Cardiac muscle cell (in vitro differentiated cells and primary cell): ENCODE data around the gene MOSMO. TPM values are rescaled to one million over a fixed set of nuclear protein-coding genes. Genes with fewer than 3 reads are reported as not detected.
A peak's percentile ranks its signal among the peaks of the same experiment; 100 is the strongest.

Source experiments
- DNase-seq, 2 donors: peaks; one replicate each; pipeline versions ENCODE4 v3.0.0 to v3.0.0-alpha.2; 2010 to 2017; ENCODE audit warnings: low read depth in 1 of 2, low spot score in 1 of 2
- H3K27ac ChIP-seq: fragments of 200-600 bp; sonication (generic); 2 replicates; pipeline ENCODE4 v1.5.1; 2016
- H3K27me3 ChIP-seq: fragments of 200-600 bp; sonication (generic); 2 replicates; pipeline ENCODE4 v1.6.0; 2016; ENCODE audit warnings: control low read depth
- H3K36me3 ChIP-seq: fragments of 200-600 bp; sonication (generic); 2 replicates; pipeline ENCODE4 v1.5.1; 2016; ENCODE audit warnings: control low read depth
- H3K4me1 ChIP-seq: fragments of 200-600 bp; sonication (generic); 2 replicates; pipeline ENCODE4 v1.8.1; 2017; ENCODE audit warnings: low read depth, mild to moderate bottlenecking, mixed run types
- H3K4me3 ChIP-seq: fragments of 200-600 bp; sonication (generic); 2 replicates; pipeline ENCODE4 v1.5.1; 2016; ENCODE audit warnings: mild to moderate bottlenecking
- H3K9me3 ChIP-seq: fragments of 200-600 bp; sonication (generic); 2 replicates; pipeline ENCODE4 v1.5.1; 2017; ENCODE audit warnings: low read depth, mild to moderate bottlenecking, control low read depth
- CTCF ChIP-seq: IDR thresholded peaks from 2 replicates; pipeline ENCODE4 v1.5.1; 2012; ENCODE audit warnings: low read depth, mild to moderate bottlenecking, low read length
- polyA plus RNA-seq: library from polyadenylated mRNA; unstranded; fragments of >200 nt; fragmentation: Nextera tagmentation; extraction: Ambion mirVana; gene quantifications from 2 replicates; pipeline ENCODE4 v1.2.1, GENCODE V29; 2016
- total RNA-seq: library from RNA; depleted of rRNA; stranded (reverse); fragments of >200 nt; gene quantifications from 2 replicates; pipeline ENCODE4 v1.2.3, GENCODE V29; 2016

Gene MOSMO
- total and polyA plus RNA-seq, 2 experiments from 2014 or later = 7.0 to 14.7 TPM

GRCh38 chr16:21971856-21972255 lies 36.1 kb upstream of the MOSMO start:
- no peaks in the 10 kb centered on the region for H3K4me1 ChIP-seq
- no peak for DNase-seq
- H3K36me3 ChIP-seq = peaks cover 98% of the 10 kb centered on the region
- H3K9me3 ChIP-seq = no peaks in the 10 kb centered on the region
- no peak overlapping the region for H3K4me3 ChIP-seq
- H3K27ac ChIP-seq = no peak overlapping the region
- no peaks in the 10 kb centered on the region for H3K27me3 ChIP-seq
- no peak for TF ChIP-seq CTCF

GRCh38 chr16:21973945-21974344 lies 34.0 kb upstream of the MOSMO start:
- H3K9me3 ChIP-seq = no peaks in the 10 kb centered on the region
- peaks cover 99% of the 10 kb centered on the region for H3K36me3 ChIP-seq
- H3K27me3 ChIP-seq = no peaks in the 10 kb centered on the region
- no peak overlapping the region for H3K27ac ChIP-seq
- no peak overlapping the region for H3K4me3 ChIP-seq
- DNase-seq = no peak
- no peaks in the 10 kb centered on the region for H3K4me1 ChIP-seq
- TF ChIP-seq CTCF = no peak

GRCh38 chr16:21980032-21980431 lies 27.9 kb upstream of the MOSMO start:
- Histone ChIP-seq H3K9me3 (no peaks in the 10 kb centered on the region), H3K27me3 (no peaks in the 10 kb centered on the region), H3K27ac (no peak overlapping the region), H3K4me1 (no peaks in the 10 kb centered on the region), H3K36me3 (peaks cover 90% of the 10 kb centered on the region), H3K4me3 (no peak overlapping the region)
- TF ChIP-seq CTCF = no peak
- DNase-seq = no peak

GRCh38 chr16:21982108-21982507 lies 25.8 kb upstream of the MOSMO start:
- Histone ChIP-seq H3K4me1 (no peaks in the 10 kb centered on the region), H3K4me3 (no peak overlapping the region), H3K27ac (no peak overlapping the region), H3K27me3 (no peaks in the 10 kb centered on the region), H3K9me3 (no peaks in the 10 kb centered on the region), H3K36me3 (peaks cover 70% of the 10 kb centered on the region)
- TF ChIP-seq CTCF = no peak
- no peak for DNase-seq

GRCh38 chr16:21984062-21984461 lies 23.8 kb upstream of the MOSMO start:
- DNase-seq = no peak
- H3K4me3 ChIP-seq = no peak overlapping the region
- H3K36me3 ChIP-seq = peaks cover 51% of the 10 kb centered on the region
- H3K4me1 ChIP-seq = no peaks in the 10 kb centered on the region
- no peak overlapping the region for H3K27ac ChIP-seq
- TF ChIP-seq CTCF = no peak
- H3K9me3 ChIP-seq = no peaks in the 10 kb centered on the region
- no peaks in the 10 kb centered on the region for H3K27me3 ChIP-seq

GRCh38 chr16:21985524-21985923 lies 22.4 kb upstream of the MOSMO start:
- no peak for DNase-seq
- no peaks in the 10 kb centered on the region for H3K27me3 ChIP-seq
- peak overlapping the region; percentile 39 for H3K27ac ChIP-seq
- no peaks in the 10 kb centered on the region for H3K9me3 ChIP-seq
- H3K4me1 ChIP-seq = peaks cover 10% of the 10 kb centered on the region
- H3K36me3 ChIP-seq = peaks cover 36% of the 10 kb centered on the region
- TF ChIP-seq CTCF = no peak
- no peak overlapping the region for H3K4me3 ChIP-seq
